ENCODE data around the gene BLTP3B.
"Not testable (repeated sequence)": the region's sequence is repeated elsewhere in the genome, so short reads cannot be mapped to it uniquely, and the experiment has no call there.

The BLTP3B gene

DNA sequence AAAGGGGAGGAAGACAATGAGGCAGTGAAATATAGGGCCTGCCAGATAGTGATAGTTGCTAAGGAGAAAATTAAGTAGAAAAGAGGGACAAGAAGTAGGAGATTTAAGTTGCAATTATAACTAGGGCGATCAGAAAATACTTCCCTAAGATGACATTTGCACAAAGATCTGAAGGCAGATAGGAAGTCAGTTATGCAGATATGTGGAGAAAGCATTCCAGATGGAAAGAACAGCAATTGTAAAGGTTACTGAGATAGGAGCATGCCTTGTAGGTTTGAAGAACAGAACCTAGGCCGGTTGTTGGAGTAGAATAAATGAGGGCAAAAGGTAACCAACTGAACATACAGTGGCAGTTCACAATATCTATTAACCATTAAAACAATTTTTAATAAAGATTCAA is 36.6 kb upstream of the BLTP3B start:
- TF ChIP-seq ZFP30 (CRISPR knock-in tag; IDR thresholded peaks at IDR 0.05) (no peak), TCF4 (CRISPR knock-in tag; IDR thresholded peaks at IDR 0.05; ENCODE audit: borderline replicate concordance) (no peak), ZC3H10 (CRISPR knock-in tag; IDR thresholded peaks at IDR 0.05) (no peak), ISL1 (CRISPR knock-in tag; IDR thresholded peaks at IDR 0.05) (no peak), ZFP3 (CRISPR knock-in tag; IDR thresholded peaks at IDR 0.05) (no peak), TOX (CRISPR knock-in tag; IDR thresholded peaks at IDR 0.05; ENCODE audit: borderline replicate concordance) (no peak), OSR1 (CRISPR knock-in tag; IDR thresholded peaks at IDR 0.05) (no peak), ZNF565 (CRISPR knock-in tag; conservative IDR thresholded peaks at IDR 0.05; ENCODE audit: low read depth) (no peak), ZNF70 (CRISPR knock-in tag; IDR thresholded peaks at IDR 0.05) (no peak), SNAI2 (CRISPR knock-in tag; IDR thresholded peaks at IDR 0.05) (no peak), PPARA (CRISPR knock-in tag; IDR thresholded peaks at IDR 0.05; ENCODE audit: borderline replicate concordance) (no peak)
- TF ChIP-seq, protein P1, sequence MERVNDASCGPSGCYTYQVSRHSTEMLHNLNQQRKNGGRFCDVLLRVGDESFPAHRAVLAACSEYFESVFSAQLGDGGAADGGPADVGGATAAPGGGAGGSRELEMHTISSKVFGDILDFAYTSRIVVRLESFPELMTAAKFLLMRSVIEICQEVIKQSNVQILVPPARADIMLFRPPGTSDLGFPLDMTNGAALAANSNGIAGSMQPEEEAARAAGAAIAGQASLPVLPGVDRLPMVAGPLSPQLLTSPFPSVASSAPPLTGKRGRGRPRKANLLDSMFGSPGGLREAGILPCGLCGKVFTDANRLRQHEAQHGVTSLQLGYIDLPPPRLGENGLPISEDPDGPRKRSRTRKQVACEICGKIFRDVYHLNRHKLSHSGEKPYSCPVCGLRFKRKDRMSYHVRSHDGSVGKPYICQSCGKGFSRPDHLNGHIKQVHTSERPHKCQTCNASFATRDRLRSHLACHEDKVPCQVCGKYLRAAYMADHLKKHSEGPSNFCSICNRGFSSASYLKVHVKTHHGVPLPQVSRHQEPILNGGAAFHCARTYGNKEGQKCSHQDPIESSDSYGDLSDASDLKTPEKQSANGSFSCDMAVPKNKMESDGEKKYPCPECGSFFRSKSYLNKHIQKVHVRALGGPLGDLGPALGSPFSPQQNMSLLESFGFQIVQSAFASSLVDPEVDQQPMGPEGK (CRISPR knock-in tag; IDR thresholded peaks at IDR 0.05; ENCODE audit: borderline replicate concordance): no peak
- TF ChIP-seq, protein P2, sequence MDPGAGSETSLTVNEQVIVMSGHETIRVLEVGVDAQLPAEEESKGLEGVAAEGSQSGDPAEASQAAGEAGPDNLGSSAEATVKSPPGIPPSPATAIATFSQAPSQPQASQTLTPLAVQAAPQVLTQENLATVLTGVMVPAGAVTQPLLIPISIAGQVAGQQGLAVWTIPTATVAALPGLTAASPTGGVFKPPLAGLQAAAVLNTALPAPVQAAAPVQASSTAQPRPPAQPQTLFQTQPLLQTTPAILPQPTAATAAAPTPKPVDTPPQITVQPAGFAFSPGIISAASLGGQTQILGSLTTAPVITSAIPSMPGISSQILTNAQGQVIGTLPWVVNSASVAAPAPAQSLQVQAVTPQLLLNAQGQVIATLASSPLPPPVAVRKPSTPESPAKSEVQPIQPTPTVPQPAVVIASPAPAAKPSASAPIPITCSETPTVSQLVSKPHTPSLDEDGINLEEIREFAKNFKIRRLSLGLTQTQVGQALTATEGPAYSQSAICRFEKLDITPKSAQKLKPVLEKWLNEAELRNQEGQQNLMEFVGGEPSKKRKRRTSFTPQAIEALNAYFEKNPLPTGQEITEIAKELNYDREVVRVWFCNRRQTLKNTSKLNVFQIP (CRISPR knock-in tag; IDR thresholded peaks at IDR 0.05; ENCODE audit: borderline replicate concordance, low read depth): no peak
- TF ChIP-seq, protein P3, sequence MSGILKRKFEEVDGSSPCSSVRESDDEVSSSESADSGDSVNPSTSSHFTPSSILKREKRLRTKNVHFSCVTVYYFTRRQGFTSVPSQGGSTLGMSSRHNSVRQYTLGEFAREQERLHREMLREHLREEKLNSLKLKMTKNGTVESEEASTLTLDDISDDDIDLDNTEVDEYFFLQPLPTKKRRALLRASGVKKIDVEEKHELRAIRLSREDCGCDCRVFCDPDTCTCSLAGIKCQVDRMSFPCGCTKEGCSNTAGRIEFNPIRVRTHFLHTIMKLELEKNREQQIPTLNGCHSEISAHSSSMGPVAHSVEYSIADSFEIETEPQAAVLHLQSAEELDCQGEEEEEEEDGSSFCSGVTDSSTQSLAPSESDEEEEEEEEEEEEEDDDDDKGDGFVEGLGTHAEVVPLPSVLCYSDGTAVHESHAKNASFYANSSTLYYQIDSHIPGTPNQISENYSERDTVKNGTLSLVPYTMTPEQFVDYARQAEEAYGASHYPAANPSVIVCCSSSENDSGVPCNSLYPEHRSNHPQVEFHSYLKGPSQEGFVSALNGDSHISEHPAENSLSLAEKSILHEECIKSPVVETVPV (CRISPR knock-in tag; IDR thresholded peaks at IDR 0.05): no peak
- TF ChIP-seq, protein P4, sequence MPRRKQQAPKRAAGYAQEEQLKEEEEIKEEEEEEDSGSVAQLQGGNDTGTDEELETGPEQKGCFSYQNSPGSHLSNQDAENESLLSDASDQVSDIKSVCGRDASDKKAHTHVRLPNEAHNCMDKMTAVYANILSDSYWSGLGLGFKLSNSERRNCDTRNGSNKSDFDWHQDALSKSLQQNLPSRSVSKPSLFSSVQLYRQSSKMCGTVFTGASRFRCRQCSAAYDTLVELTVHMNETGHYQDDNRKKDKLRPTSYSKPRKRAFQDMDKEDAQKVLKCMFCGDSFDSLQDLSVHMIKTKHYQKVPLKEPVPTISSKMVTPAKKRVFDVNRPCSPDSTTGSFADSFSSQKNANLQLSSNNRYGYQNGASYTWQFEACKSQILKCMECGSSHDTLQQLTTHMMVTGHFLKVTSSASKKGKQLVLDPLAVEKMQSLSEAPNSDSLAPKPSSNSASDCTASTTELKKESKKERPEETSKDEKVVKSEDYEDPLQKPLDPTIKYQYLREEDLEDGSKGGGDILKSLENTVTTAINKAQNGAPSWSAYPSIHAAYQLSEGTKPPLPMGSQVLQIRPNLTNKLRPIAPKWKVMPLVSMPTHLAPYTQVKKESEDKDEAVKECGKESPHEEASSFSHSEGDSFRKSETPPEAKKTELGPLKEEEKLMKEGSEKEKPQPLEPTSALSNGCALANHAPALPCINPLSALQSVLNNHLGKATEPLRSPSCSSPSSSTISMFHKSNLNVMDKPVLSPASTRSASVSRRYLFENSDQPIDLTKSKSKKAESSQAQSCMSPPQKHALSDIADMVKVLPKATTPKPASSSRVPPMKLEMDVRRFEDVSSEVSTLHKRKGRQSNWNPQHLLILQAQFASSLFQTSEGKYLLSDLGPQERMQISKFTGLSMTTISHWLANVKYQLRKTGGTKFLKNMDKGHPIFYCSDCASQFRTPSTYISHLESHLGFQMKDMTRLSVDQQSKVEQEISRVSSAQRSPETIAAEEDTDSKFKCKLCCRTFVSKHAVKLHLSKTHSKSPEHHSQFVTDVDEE (CRISPR knock-in tag; IDR thresholded peaks at IDR 0.05): no peak

DNA sequence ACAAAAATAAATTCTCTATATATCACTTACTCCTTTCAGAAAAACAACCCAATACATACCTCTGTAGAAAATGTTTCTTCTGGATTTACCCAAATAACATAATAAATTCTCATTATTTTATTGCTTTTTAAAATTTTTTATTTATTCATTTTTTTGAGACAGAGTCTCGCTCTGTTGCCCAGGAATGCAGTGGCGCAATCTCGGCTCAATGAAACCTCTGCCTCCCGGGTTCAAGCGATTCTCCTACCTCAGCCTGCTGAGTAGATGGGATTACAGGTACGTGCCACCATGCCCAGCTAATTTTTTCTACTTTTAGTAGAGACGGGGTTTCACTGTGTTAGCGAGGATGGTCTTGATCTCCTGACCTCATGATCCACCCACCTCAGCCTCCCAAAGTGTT is 33.8 kb upstream of the BLTP3B start:
- not testable (repeated sequence) for ATAC-seq

More for the DNA sequence above, 36.6 kb upstream of the BLTP3B start:
- ATAC-seq: no peak

DNA sequence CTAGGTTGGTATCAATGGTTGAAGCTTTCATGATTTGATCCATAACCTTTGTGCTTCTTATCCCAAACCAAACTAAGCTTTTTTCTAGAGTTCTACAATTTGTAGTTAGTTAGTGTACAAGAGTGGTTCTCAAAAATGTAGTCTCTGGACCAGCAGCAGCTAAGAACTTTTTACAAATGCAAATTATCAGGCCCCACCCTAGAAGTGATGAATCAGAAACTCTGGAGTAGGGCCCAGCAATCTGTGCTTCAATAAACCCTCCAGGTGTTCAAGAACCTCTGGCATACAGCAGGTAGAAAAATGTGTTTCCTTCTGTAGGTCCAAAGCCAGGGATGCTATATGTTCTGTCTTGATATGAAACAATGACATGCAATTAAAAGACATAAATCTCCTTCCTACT is 31.8 kb upstream of the BLTP3B start:
- ATAC-seq: no peak
- TF ChIP-seq BACH2 (CRISPR knock-in tag; IDR thresholded peaks at IDR 0.05; ENCODE audit: borderline replicate concordance) (no peak), ISL1 (CRISPR knock-in tag; IDR thresholded peaks at IDR 0.05) (no peak), ZC3H10 (CRISPR knock-in tag; IDR thresholded peaks at IDR 0.05) (no peak), OSR1 (CRISPR knock-in tag; IDR thresholded peaks at IDR 0.05) (no peak)
- TF ChIP-seq, protein P2 (CRISPR knock-in tag; IDR thresholded peaks at IDR 0.05; ENCODE audit: borderline replicate concordance, low read depth): no peak
- TF ChIP-seq, protein P4 (CRISPR knock-in tag; IDR thresholded peaks at IDR 0.05): no peak
- TF ChIP-seq, protein P1 (CRISPR knock-in tag; IDR thresholded peaks at IDR 0.05; ENCODE audit: borderline replicate concordance): no peak
